H7 (cell line): Measurements from ENCODE around the gene ERICH6. TPM values are rescaled to one million over a fixed set of nuclear protein-coding genes. Genes with fewer than 3 reads are reported as not detected.

Source experiments
- DNase-seq: peaks from one replicate; pipeline ENCODE4 v3.0.0; 2012
- H3K27me3 ChIP-seq: 2 replicates; pipeline ENCODE4 v1.6.0; 2011; ENCODE audit warnings: mild to moderate bottlenecking, low read length; ENCODE audit not compliant: control insufficient read depth, insufficient read depth
- H3K36me3 ChIP-seq: replicated peaks from 2 replicates; pipeline ENCODE4 v1.5.1; 2011; ENCODE audit warnings: low read length; ENCODE audit not compliant: control insufficient read depth, insufficient read depth
- H3K4me3 ChIP-seq: 2 replicates; pipeline ENCODE4 v1.5.1; 2011; ENCODE audit warnings: low read depth, mild to moderate bottlenecking, control low read depth, low read length, moderate library complexity; ENCODE audit not compliant: insufficient read depth
- total RNA-seq: library from RNA; depleted of rRNA; stranded (reverse); fragments of >200 nt; shearing (Covaris generic); gene quantifications from 2 replicates; pipeline ENCODE4 v1.2.3, GENCODE V29; 2014; rRNA removed

ERICH6 gene
- total RNA-seq = 0.17 TPM in 1 of 2 replicates, not detected in the other

DNA sequence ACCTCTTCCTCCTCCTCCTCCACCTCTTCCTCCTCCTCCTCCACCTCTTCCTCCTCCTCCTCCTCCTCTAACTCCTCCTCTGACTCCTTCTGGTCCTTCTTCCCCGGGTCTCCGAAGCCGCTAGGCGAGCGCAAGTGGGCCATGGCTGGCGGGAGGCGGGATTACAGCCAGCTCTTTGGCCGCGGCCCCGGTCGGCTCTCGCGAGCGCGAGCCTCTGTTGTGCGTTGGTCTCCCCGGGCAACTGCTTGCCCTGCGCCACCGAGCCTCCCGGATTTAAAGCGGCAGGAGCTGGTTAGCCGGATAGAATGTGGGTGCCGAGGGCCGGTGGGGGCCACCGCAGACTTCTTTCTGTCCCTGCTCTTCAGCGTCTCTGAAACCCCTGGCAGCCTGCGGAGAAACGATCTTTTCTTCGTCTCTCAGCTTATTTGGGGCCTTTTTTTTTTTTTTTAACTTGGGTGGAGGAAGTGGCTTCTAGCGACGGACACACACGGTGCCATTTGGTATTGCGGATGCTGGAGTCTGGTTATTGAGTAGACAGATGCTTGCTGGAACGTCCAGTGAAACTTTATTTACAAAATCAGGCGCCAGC, at the start of gene ERICH6:
Gene ERICH6, minus strand, starts transcription at position 165 of the 589 bp plus-strand sequence. Its CDS starts 22 bp downstream, at position 143.
- DNase-seq = peak; percentile 92
- H3K36me3 ChIP-seq = no peaks in the 10 kb centered on the region
- H3K4me3 ChIP-seq = peak within 1 kb of the TSS; percentile 83
- H3K27me3 ChIP-seq = no peaks in the 10 kb centered on the region

DNA sequence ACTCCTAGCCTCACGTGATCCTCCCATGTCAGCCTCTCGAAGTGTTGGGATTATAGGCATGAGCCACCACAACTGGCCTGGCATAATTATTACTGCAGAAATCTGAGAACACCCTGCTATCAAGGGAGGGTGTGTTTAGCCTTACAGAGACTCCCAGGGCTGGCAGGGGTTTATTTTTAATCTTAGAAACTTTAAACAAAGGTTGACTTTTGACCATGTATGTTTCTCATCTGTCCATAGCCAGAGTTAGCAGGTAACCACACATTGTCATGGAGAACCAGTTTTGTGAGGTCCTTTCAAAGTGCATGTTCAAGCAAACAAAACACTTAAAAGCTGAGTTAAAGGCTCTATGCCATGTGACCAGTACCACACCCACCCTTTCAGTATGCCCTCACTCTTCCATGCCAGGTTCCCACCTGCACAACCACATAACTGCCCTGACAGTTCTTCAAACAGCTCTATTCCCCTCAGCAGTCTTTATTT, 48.1 kb upstream of the ERICH6 start:
- Histone ChIP-seq H3K36me3 (no peaks in the 10 kb centered on the region), H3K4me3 (no peak overlapping the region), H3K27me3 (no peaks in the 10 kb centered on the region)
- no peak for DNase-seq

DNA sequence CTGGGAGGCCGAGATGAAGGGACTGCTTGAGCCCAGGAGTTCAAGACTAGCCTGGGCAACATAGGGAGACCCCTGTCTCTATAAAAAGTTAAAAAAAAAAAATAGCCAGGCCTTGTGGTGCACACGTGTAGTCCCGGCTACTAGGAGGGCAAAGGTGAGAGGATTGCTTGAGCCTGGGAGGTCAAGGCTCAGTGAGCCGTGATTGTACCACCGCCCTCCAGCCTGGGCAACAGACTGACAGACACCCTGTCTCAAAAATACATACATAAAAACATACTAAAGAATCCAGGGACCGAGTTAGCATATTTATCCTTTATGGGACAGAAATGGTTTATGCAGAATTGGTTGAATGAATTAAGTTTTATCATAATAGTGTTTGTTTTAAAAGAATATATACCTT, 45.5 kb upstream of the ERICH6 start:
- no peak for DNase-seq
- Histone ChIP-seq H3K4me3 (no peak overlapping the region), H3K36me3 (no peaks in the 10 kb centered on the region), H3K27me3 (no peaks in the 10 kb centered on the region)

DNA sequence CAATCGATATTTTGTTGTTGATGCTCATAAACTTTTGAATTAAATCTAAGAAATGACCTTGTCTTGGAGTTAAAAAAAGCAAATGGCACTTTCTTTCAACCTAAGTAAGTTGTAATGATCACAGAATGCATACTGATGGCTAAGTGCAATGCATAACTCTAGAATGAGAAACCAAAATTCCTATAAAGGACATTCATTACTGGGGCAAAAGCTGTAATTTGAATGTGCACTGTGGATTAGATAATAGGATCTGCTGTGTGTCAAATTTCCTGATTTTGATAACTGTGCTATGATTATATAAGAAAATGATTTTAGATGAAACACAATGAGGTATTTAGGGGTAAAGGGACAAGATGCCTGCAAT, 44.9 kb upstream of the ERICH6 start:
- H3K27me3 ChIP-seq = no peaks in the 10 kb centered on the region
- no peak for DNase-seq
- no peak overlapping the region for H3K4me3 ChIP-seq
- no peaks in the 10 kb centered on the region for H3K36me3 ChIP-seq

DNA sequence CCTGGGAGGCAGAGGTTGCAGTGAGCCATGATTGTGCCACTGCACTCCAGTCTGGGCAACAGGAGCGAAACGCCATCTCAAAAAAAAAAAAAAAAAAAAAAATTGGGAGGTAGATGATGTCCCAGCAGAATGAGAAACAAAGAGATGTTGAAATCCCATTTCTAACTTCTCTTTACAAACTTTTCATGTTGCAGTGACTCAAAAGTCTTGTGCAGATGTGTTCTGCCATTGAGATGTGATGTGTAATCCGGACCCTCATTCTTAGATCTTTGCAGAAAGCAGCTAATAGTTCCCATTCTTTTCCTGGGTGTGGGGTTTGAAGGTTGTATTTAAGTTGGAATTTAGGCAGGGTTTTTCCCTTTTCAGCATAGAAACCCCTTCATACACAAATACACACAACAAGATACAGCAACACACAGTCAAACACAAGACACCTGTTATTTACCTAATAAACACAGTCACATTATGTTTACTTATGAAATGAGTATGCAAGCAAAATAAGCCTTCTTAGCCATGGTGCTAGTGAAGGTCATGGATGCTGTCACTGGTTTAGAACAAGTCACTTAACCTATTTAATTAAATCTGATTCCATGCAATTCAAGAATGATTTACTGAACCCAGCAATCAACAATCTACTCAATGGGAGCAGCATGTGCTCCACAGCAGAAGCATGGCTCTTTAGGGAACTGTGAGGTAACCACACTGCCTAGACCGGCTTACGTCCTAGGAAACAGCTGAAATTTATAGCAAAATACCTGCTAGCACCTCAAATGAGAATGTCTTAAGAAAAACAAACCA, 44.4 kb upstream of the ERICH6 start:
- DNase-seq = no peak
- H3K4me3 ChIP-seq = no peak overlapping the region
- H3K27me3 ChIP-seq = no peaks in the 10 kb centered on the region
- no peaks in the 10 kb centered on the region for H3K36me3 ChIP-seq

DNA sequence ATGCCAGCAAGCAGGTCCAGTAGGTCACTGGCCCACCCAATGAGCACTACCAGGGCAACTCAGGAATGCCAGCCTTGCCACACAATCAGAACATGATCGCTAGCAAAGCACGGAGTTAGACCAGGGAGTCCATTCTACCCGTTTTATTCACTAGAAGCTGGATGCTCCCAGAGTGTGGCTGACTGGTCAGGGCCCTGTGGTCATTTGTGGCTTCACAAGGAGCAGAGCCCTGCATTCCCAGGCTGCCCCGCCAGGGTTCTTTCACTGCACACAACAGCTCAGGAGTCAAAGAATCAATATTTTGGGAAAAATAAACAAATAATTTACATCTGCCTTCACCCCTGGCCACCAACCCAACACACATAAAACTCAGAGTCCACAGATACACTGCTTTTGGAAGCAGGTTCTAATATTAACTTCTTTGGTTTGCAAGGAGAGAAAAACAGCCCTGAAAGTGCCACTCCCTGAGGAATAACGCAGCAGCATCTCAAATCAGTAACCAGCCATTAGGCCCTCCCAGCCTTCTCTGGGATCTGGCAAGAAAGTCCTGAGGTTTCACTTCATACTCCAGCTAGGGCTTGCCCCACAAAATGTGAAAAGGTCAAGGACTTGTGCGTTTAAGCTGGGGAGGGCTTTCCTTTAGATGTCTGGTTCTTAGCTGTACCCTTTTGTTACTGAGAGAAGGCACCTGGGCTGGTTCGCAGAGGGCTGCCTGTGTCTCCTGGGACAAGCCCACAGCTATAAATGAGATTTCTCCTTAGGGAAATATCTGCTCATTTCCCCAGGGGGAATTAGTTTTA, 43.3 kb upstream of the ERICH6 start:
- H3K4me3 ChIP-seq = no peak overlapping the region
- DNase-seq = no peak
- H3K36me3 ChIP-seq = no peaks in the 10 kb centered on the region
- no peaks in the 10 kb centered on the region for H3K27me3 ChIP-seq

DNA sequence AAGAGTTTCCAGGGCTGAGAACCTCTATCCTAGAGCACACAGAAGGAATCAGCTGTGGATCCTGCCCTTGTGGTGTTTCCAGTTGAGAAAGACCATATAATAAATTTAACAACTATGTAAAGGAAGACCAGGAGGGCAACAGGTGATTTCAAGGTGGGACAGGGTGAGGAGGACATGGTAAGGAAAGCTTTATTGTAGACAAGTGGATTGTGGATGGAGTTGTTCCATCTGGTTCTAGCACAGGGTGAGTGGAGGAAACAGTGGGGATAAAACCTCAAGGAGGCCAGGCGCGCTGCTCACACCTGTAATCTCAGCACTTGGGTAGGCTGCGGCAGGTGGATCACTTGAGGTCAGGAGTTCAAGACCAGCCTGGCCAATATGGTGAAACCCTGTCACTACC, 42.1 kb upstream of the ERICH6 start:
- DNase-seq = no peak
- H3K4me3 ChIP-seq = no peak overlapping the region

DNA sequence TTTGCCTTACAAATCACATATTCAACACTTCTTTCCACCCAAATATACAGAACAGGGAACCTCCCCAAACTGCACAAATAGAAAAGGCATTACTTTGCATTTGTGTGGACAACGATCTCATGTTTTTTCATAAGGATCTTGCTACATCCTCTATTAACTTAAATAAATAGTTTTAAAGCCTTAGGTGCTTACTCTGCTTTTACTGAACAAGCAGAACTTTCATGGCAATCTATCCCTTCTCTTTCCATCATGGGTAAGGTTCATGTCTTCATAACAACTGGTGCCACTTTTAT, 41.1 kb upstream of the ERICH6 start:
- no peak overlapping the region for H3K4me3 ChIP-seq
- no peak for DNase-seq

More for the DNA sequence above, 42.1 kb upstream of the ERICH6 start:
- H3K27me3 ChIP-seq = no peaks in the 10 kb centered on the region
- no peaks in the 10 kb centered on the region for H3K36me3 ChIP-seq

DNA sequence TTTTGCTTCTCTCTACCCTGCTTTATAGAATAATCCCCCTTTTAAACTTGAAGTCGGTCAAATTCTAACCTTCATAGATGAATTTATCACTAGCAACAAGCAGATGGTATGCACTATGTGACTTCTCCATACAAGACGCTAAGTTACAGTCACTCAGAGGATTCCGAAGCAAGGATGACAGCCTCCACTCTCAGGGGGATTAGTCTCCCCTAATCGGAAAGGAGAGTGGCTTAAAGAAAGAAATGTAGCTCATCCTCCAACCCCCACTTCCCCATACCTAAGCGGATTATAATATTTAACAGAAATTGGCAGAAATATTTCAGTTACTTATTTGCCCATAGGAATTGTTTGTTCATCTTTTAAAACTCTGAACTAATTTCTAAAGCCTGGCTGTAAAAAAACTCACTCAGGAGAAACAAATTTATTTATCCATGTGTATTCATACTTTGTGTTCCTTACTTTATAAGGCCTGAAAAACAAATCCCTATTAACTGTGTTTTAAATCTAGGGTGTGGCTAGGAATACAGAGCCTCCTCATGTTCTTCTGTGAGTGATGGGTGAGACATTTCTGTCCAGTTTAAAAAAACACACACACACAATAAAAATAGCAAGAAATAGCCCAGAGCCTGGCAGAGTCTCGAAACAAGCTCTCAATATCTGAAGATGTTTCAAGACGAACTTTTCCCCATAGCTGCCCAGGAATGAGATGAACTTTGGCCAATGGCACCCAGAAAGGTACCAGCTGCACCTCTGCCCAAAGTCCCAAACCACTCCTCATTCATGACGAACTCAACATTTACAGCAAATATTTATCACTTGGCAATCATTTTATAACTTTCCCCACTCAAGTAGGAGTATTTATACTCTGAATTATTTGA, 40.6 kb upstream of the ERICH6 start:
- no peak for DNase-seq
- Histone ChIP-seq H3K4me3 (no peak overlapping the region), H3K36me3 (no peaks in the 10 kb centered on the region), H3K27me3 (no peaks in the 10 kb centered on the region)

More for the DNA sequence above, 41.1 kb upstream of the ERICH6 start:
- H3K27me3 ChIP-seq = no peaks in the 10 kb centered on the region
- H3K36me3 ChIP-seq = no peaks in the 10 kb centered on the region

DNA sequence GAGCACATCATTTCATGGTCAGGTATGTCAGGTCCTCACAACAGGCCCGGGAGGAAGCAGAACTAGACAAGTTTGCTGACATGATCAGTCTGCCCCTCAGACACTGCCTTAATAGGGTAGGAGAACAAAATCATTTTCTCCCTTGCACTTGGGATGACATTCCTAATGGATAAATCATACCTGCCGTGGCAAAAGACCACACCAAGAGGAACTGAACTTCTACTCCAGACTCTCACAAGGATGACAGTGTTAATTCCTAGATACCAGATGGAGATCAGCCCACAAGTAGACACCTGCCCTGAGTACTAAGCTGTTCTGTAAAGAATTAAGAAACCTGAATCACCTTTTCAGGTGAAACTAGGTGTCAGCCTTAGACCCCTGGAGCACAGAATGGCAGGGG, 39.8 kb upstream of the ERICH6 start:
- H3K4me3 ChIP-seq = no peak overlapping the region
- H3K36me3 ChIP-seq = no peaks in the 10 kb centered on the region
- no peaks in the 10 kb centered on the region for H3K27me3 ChIP-seq
- no peak for DNase-seq

DNA sequence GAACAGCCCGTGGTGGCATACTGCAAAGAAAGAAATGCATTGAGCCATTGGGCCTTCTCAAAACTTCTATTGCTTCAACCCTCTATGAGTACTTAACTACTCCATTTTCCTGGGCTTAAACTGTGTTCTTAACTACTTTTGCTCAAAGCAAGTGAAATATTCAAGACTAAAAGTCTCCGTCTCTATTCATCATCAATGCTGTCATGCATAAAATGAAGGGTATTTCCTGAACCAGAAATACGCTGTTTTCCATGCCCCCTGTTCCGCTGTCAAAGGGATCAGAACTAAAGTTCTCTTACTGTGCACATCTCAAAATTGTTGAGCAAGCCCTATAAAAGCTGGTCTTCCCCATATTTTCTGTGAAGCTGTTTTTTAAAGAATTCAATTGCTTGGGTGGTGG, 39.0 kb upstream of the ERICH6 start:
- DNase-seq = no peak
- H3K36me3 ChIP-seq = no peaks in the 10 kb centered on the region
- H3K4me3 ChIP-seq = no peak overlapping the region
- H3K27me3 ChIP-seq = no peaks in the 10 kb centered on the region

DNA sequence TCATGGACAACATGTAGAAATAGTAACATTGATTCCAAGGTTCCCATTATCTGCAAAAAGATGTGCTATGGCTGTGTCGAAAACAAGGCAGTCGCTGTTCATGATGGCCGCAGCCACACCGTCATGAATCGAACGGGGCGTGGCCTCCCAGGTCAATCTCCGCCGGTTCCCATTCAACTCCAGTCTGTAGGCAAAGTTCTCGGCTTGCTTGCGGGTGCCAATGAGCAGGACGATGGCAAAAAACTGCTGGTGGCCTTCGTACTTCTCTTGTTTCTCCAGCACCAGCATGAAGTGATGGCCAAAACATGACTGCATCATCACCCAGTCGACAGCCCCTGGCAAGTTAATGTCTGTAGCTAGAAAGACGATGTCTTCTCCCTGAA, 38.4 kb upstream of the ERICH6 start:
- no peak overlapping the region for H3K4me3 ChIP-seq
- H3K27me3 ChIP-seq = no peaks in the 10 kb centered on the region
- no peak for DNase-seq
- no peaks in the 10 kb centered on the region for H3K36me3 ChIP-seq

DNA sequence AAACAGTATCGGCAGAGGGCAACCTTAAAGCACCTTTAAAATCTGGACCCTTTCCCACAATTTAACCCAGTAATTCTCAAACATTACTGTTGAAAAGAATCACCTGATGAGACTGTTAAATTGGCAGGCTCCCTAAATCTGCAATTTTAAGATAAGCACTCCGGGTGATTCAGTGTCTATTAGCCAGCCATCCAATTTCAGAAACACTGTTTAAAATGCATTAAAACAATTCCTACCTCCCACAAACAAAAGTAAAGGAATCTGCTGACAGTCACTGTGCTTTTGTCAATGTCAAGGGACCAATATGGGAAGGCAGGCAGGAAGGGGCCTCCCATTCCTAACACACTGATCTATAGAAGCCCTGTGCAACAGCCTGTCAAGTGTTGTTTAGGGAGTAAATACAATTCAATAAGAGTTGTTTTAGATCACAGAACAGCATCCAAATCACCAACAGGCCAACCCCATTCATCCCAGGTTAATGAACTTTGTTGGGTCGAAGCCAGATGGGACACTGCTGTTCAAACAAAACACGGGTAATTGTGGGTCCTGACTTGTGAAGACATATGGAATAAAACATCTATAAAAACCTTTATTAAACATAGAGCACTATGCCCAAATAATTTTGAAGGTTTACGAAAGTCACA, 37.9 kb upstream of the ERICH6 start:
- no peaks in the 10 kb centered on the region for H3K27me3 ChIP-seq
- DNase-seq = no peak

More for the DNA sequence above, 37.9 kb upstream of the ERICH6 start:
- Histone ChIP-seq H3K36me3 (no peaks in the 10 kb centered on the region), H3K4me3 (no peak overlapping the region)
